ENCODE results near the gene OR7G1.

The OR7G1 gene

GRCh38 chr19:9115307-9115813, at the start of gene OR7G1:
TSS of gene OR7G1 (minus strand) at chr19:9115763. CDS start at chr19:9115763, 0 bp downstream.
- DNase-seq (ENCODE audit: low spot score), result no peak

GRCh38 chr19:9165261-9165660, 49.7 kb upstream of the OR7G1 start:
- DNase-seq (ENCODE audit: low spot score), result no peak

- no peak for DNase-seq (ENCODE audit: low spot score)
Observed at GRCh38 chr19:9161427-9161826, 45.9 kb upstream of the OR7G1 start.

- no peak for DNase-seq (ENCODE audit: low spot score)
Observed at GRCh38 chr19:9159891-9160290, 44.3 kb upstream of the OR7G1 start.

- no peak for DNase-seq (ENCODE audit: low spot score)
Observed at GRCh38 chr19:9156304-9156703, 40.7 kb upstream of the OR7G1 start.

- no peak for DNase-seq (ENCODE audit: low spot score)
Observed at GRCh38 chr19:9155591-9155990, 40.0 kb upstream of the OR7G1 start.

GRCh38 chr19:9151367-9151766, 35.8 kb upstream of the OR7G1 start:
- no peak for DNase-seq (ENCODE audit: low spot score)

- DNase-seq (ENCODE audit: low spot score), result no peak
Observed at GRCh38 chr19:9150650-9151049, 35.1 kb upstream of the OR7G1 start.

- no peak for DNase-seq (ENCODE audit: low spot score)
Observed at GRCh38 chr19:9149997-9150396, 34.4 kb upstream of the OR7G1 start.

GRCh38 chr19:9148697-9149096, 33.1 kb upstream of the OR7G1 start:
- DNase-seq (ENCODE audit: low spot score), result no peak

GRCh38 chr19:9146882-9147281, 31.3 kb upstream of the OR7G1 start:
- DNase-seq (ENCODE audit: low spot score), result no peak

- DNase-seq (ENCODE audit: low spot score), result no peak
Observed at GRCh38 chr19:9144920-9145319, 29.4 kb upstream of the OR7G1 start.

GRCh38 chr19:9140159-9140874, 24.8 kb upstream of the OR7G1 start, which contains the start of gene ZNF317:
TSS of gene ZNF317 (plus strand) at chr19:9140397. CDS start at chr19:9156017, 15,620 bp downstream.
- DNase-seq (ENCODE audit: low spot score), result peak; percentile 92

GRCh38 chr19:9139609-9140158, 24.1 kb upstream of the OR7G1 start:
- no peak for DNase-seq (ENCODE audit: low spot score)

- no peak for DNase-seq (ENCODE audit: low spot score)
Observed at GRCh38 chr19:9132422-9132821, 16.9 kb upstream of the OR7G1 start.

- no peak for DNase-seq (ENCODE audit: low spot score)
Observed at GRCh38 chr19:9130965-9131364, 15.4 kb upstream of the OR7G1 start.

- no peak for DNase-seq (ENCODE audit: low spot score)
Observed at GRCh38 chr19:9128171-9128570, 12.6 kb upstream of the OR7G1 start.

- DNase-seq (ENCODE audit: low spot score), result no peak
Observed at GRCh38 chr19:9126900-9127405, 11.4 kb upstream of the OR7G1 start, which contains the start of gene OR7G3. TSS of gene OR7G3 (minus strand) at chr19:9126950. CDS start at chr19:9126950, 0 bp downstream.

- DNase-seq (ENCODE audit: low spot score), result no peak
Observed at GRCh38 chr19:9116547-9116946, 984 bp upstream of the OR7G1 start.

GRCh38 chr19:9109959-9110358, 5.6 kb downstream of the OR7G1 start:
- DNase-seq (ENCODE audit: low spot score), result no peak

GRCh38 chr19:9107375-9107774, 8.2 kb downstream of the OR7G1 start, which contains the start of gene OR7G2:
TSS of gene OR7G2 (minus strand) at chr19:9107475. CDS start at chr19:9103243, 4,232 bp downstream.
- no peak for DNase-seq (ENCODE audit: low spot score)

GRCh38 chr19:9086761-9087160, 28.8 kb downstream of the OR7G1 start, which contains the start of gene OR1M1:
TSS of gene OR1M1 (plus strand) at chr19:9087061. CDS start at chr19:9093245, 6,184 bp downstream.
- DNase-seq (ENCODE audit: low spot score), result no peak

GRCh38 chr19:9078651-9079050, 36.9 kb downstream of the OR7G1 start:
- no peak for DNase-seq (ENCODE audit: low spot score)

Data from left forelimb (tissue), 1 donor.